Activated CD4-positive, alpha-beta T cell treated with anti-CD3 and anti-CD28 coated beads, Interleukin-2, Interleukin-4, amounts not matched to agents 100 ng/mL and 50 ng/mL, durations not matched to agents 16 hours and 8 hours (primary cell): ENCODE data around the gene HIF1A.
"Not testable (repeated sequence)": the region's sequence is repeated elsewhere in the genome, so short reads cannot be mapped to it uniquely, and the experiment has no call there.

Experiments used
- DNase-seq: peaks from one replicate; pipeline ENCODE4 v3.0.0-alpha.2; 2020; ENCODE audit warnings: low spot score

HIF1A gene

DNA sequence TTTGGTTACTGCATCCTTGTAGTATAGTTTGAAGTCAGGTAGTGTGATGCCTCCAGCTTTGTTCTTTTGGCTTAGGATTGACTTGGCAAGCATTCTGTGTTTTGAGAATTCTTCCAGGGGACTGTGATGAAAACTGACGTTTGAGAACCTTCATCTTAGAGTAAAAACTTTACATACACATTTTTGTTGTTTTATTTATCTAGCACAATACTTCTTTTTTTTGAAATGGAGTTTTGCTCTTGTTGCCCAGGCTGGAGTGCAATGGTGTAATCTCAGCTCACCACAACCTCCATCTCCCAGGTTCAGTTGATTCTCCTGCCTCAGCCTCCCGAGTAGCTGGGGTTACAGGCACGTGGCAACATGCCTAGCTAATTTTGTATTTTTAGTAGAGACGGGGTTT is 13.4 kb downstream of the HIF1A start:
- not testable (repeated sequence) for DNase-seq

DNA sequence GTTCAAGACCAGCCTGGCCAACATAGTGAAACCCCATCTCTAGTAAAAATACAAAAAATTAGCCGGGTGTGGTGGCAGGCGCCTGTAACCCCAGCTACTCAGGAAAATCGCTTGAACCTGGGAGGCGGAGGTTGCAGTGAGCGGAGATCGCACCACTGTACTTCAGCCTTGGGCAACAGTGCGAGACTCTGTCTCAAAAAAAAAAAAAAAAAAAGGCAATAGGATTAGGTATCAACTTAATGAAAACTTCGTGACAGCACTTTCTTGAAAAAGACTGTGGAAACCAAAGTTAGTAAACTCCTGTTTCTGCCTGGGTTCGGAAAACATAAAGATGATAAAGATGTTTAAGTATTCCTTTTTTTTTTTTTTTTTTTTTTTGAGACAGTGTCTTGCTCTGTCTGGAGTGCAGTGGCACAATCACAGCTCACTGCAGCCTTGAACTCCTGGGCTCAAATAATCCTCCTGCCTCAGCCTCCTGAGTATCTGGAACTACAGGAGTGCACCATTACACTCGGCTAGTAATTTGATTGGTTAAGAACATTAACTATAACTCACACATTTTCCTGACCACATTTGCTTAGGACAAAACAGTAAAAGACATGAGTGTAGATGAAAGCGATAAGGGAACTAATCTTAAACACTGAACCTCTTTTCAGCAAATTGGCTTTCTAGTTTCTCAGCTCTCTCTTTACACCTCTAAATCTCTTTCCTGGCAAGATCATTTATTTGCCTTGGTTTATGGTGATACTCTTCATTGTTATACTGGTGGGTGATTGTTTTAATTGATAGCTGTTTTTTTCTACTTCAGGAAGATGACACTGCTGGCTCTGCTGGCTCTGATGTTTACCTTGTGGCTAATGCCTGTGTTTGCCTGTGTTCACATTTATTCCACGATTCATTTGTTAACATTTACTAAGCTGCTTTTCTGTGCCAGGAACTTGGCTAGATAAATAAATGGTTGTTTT is 15.8 kb downstream of the HIF1A start:
- no peak for DNase-seq

DNA sequence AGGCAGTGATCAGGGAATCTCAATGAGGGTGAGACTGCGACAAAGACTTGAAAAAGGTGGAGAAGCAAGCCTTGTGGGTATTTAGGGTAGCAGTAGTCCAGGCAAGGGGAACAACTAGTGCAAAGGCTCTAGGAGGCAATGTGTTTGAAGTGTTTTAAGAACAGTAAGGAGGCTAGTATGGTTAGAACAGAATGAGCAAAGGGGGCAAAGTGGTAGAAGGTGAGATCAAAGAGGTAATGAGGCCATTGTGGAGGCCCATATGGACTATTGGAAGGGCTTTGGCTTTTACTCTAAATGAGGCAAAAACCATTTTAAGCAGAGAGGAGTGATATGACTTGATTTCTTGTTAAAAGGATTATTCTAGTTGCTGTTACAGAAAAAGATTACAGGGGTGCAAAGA is 16.8 kb downstream of the HIF1A start:
- DNase-seq: no peak

DNA sequence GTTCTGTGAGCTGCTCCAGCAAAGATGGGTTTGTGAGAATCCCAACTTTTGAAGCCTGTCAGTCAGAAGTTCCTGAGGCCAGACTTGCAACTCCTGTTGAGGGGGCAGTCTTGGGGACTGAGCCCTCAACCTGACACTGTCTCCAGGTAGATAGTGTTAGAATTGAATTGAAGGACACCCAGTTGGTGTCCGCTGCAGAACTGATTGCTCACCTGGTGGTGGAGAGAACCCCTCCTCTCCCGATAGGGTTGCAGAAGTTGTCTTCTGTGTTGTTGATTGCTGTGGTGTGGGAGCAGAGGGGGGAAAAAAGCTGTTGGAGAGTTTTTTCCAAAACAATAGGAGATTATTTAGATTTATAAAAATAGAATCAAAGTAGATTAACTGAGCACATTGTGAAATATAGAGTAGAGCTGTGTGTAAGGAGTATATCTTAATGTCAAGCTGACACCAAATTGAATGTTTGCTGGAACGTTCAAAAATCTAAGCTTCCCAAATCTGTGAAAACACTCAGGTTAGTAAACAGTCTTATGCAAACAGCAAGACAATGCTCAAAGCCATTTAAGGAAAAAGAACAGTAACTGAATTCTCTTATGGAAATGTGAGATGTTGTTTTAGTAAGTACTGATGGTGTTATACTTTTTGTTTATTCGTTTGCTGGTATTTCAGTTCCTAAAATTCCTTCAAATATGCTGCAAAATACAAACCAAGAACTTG is 18.6 kb downstream of the HIF1A start:
- no peak for DNase-seq

DNA sequence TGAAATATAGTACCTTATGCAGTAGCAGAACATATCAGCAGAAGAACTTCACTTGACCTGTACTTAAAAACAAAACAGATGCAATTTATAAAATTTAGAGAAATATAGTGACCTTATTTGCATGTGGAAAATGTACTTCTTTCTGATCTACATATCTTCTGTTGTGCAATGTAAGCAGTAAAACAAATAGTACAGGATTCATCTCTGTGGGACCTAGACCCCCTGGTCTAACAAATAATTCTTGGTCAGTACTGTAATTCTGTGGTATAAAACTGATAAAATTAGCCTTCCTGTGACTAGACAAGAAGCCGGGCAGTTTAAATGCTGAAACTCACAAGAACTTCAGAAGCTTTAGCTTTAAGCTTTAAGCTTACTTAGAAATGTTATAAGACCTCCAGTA is 21.6 kb downstream of the HIF1A start:
- DNase-seq: no peak

DNA sequence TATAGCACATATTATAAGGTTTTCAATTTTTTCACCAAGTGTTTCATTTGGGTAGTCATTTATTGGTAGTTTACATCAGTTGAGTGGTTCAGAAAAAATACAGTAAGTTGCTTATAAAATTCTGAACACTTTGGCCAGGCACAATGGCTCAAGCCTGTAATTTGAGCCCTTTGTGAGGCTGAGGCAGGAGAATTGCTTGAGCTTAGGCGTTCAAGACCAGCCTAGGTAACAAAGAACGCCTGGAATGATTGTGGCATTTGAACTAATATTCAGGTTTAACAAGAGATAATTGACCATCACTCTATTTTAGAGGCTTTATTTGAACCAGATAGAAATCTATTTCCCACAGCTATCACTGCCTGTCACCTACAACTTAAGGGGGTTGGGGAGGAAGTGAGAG is 22.7 kb downstream of the HIF1A start:
- DNase-seq: no peak

DNA sequence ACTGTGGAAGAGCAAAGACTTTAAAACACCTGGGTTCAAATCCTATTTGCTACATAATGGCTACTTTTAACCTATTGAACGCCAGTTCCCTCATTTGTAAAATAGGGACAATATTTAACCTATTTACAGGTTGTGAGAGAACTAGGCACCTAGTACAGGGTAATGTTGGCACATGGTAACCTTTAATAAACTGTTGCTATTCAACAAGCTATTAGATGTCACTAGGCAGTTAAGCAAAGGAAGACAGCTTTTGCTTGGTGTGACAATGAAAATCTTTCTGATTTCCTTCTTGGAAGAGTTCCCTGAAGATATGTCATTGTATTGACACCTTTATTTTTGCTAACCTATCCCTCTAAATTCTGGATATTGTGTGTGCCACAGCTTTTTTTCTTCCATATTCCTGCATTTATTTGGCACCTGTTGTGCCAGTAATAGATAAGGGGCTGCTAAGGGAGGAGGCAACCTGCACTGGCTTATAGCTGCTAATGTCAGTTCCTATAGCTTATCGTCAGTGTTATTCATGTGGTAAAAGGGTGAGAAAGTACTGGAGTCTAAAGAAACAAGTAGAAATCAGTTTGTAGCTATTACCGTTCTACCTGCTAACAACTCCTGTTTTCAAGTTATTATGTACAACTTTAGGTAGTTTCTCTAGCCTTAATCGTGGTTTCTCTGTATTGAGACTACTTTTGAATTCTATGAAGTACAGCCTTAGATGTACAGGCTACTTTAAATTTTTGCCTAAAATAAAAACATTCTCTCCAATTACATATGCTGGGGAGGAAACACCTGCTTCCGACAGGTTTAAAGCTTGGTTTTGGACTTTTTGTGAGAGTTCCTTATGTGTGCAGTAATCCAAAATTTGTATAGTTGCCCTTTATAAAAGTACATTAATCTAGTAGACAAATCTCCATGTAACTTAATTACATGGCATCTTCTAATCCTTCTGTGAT is 24.3 kb downstream of the HIF1A start:
- no peak for DNase-seq

DNA sequence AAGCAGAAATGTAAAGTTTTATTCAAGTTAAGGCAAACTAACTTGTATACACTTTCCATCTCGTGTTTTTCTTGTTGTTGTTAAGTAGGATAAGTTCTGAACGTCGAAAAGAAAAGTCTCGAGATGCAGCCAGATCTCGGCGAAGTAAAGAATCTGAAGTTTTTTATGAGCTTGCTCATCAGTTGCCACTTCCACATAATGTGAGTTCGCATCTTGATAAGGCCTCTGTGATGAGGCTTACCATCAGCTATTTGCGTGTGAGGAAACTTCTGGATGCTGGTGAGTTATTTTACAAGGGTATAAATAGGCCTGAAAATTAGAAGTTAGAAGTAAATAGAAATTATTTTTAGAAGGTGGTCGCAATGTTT is 25.0 kb downstream of the HIF1A start:
- DNase-seq: no peak

DNA sequence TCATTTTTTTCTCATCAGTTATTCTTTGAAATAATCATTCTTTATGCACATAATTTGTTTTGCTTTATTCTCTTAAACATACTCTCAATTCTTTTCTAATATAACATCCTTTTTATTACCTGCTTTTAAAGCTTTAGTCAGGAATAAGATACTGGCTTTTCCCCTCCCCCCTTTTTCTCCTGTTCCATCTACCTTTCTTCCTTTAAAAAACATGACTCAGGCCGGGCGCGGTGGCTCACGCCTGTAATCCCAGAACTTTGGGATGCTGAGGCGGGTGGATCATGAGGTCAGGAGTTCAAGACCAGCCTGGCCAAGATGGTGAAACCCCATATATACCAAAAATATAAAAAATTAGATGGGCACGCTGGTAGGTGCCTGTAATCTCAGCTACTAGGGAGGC is 25.4 kb downstream of the HIF1A start:
- DNase-seq: no peak

DNA sequence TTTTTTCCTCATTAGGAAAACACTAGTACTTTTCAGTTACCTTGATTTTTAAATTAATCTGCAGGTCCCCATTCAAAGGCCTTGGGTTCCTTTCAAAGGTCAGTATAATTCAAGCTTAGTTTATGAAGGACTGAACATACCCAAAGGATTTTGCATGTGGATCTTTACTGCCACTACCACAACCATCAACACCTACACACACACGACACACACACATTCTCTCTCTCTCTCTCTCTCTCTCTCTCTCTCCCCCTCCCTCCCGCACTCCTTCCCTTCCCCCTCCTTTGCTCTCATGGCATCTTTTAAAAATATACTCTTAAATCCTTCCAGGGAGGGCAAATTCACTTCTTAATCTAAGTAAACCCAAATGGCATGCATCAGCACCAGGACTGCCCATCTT is 28.8 kb downstream of the HIF1A start:
- no peak for DNase-seq

DNA sequence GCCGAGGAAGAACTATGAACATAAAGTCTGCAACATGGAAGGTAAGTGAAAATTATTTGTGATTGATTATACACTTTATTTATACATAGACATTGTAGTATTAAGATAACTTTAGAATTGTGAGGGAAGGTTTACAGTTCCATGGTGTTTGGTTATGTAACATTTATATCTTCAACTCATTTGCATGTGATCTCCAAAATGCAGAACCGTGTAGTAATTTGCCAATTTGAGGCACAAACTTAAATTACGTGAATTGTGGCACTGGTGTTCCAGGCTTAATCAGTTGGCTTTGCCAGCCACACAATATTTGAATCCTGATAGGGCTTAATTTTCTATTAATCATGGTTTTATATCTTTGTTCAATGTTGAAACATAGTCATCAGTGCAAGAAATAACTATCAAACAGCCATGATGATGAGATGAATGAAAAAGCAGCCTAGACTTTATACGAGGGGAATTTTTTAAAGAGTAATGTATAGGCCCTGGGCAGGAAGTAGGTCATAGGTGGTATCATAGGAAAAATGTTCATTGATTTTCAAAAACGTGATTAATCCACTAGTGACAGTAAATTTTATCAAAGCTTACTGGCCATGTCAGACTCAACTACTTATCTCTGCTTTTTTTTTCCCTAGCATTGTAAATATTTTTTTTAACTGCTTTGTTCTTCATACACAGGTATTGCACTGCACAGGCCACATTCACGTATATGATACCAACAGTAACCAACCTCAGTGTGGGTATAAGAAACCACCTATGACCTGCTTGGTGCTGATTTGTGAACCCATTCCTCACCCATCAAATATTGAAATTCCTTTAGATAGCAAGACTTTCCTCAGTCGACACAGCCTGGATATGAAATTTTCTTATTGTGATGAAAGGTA is 31.7 kb downstream of the HIF1A start:
- DNase-seq: no peak

DNA sequence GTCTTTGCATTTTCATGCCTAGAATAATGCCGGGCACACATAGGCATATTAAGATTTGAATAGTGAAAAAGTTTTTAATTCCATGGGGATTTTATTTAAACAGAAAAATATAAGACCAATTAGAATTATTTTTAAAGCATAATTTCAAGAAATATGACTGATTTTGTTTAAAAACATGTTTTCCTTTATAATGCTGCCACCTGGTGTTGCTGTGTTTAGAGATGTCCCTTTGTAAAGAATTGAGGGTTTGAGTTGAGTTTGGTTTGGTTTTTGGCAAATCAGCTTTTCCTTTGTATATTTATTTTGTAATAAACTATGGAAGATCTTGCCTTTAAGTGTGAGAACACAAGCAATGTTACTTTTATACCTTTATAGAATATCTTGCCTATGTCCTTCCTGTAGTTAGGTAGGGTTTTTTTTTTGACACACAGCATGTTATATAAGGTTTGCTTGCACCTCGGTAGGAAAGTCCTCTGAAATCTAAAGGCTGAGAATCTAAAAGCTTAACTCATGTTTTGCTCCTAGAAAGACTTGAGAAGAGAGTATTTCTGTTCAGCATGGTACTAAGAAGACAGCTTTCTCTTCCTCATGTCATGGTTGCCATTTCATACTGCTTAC is 35.6 kb downstream of the HIF1A start:
- DNase-seq: no peak

DNA sequence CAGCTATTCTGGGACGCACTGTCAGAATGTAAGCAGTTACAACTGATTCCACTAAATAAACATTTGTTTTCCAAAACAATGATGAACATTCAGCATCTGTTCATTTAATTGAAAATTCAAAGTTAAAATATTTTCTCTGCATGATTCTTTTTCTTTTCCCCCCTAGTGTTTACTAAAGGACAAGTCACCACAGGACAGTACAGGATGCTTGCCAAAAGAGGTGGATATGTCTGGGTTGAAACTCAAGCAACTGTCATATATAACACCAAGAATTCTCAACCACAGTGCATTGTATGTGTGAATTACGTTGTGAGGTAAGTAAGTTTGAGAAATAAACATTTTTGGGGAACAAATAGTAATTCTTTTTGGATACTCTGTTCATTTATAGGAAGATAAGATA is 38.7 kb downstream of the HIF1A start:
- DNase-seq: no peak

DNA sequence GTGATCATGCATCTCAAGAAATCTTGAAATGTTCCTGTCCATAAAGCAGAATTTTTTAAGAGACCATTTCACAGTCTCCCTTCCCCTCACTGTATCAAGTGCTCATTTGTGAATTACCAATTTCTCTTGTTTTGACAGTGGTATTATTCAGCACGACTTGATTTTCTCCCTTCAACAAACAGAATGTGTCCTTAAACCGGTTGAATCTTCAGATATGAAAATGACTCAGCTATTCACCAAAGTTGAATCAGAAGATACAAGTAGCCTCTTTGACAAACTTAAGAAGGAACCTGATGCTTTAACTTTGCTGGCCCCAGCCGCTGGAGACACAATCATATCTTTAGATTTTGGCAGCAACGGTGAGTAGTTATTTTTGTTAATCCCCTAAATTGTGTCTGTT is 41.4 kb downstream of the HIF1A start:
- DNase-seq: peak; percentile 43

DNA sequence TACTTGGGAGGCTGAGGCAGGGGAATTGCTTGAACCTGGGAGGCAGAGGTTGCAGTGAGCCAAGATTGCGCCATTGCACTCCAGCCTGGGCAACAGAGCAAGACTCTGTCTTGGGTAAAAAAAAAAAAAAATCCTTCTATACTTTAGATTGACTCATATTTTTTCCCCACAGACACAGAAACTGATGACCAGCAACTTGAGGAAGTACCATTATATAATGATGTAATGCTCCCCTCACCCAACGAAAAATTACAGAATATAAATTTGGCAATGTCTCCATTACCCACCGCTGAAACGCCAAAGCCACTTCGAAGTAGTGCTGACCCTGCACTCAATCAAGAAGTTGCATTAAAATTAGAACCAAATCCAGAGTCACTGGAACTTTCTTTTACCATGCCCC is 42.6 kb downstream of the HIF1A start:
- no peak for DNase-seq

DNA sequence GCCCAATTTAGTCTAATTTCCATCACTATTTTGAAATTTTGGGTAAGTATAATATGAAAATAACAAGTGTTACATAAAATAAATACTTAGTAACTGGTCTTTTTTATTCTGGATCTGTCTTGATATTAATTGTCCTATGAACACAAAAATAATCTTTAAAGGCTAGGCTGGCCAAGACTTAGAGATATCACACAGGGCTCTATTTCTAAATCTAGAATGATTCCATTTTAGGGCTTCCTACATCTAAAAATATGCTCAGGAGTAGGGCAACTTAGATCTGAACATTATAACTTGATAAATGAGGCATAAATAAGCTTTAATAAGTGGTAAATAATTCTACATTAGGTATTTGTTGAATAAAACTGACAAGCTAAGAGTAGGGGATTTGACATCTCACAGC is 43.8 kb downstream of the HIF1A start:
- DNase-seq: no peak

DNA sequence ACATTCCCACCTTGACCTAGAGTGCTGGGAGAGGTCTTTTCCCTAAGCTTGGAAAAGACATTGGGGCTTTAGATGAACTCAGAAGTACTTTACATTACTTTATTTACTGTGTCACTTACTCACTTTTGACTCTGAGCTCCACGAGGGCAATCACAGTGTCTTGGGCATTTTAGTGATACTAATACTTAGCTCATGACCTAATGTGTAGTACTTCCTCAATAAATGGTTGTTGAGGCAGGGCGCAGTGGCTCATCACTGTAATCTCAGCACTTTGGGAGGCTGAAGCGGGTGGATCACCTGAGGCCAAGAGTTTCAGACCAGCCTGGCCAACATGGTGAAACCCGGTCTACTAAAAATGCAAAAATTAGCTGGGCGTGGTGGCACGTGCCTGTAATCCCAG is 47.1 kb downstream of the HIF1A start:
- no peak for DNase-seq

DNA sequence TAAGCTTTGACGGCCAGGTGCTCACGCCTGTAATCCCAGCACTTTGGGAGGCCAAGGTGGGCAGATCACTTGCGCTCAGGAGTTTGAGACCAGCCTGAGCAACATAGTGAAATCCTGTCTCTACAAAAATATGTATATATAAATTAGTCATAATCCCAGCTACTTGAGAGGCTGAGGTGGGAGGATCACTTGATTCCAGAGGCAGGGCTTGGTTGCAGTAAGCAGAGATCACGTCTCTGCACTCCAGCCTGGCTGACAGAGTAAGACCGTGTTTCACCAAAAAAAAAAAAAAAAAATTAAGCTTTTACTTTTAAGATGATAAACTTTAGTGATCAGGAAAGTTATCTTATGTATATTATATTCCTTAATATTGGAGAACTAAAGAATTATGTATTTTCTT is 48.9 kb downstream of the HIF1A start:
- no peak for DNase-seq

DNA sequence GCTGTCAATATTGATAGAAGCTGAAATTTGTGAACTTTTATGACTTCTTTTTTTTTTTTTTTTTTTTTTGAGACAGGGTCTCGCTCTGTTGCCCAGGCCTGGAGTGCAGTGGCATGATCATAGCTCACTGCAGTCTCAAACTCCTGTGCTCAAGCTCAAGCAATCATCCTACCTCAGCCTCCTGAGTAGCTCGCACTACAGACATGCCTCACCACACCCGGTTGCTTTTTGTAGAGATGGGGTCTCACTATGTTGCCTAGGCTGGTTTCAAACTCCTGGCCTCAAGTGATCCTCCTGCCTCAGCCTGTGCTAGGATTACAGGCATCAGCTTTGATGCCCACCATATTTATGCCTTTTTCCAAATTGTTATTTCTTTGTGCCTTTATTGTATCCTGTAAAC is 51.0 kb downstream of the HIF1A start:
- DNase-seq: not testable (repeated sequence)

DNA sequence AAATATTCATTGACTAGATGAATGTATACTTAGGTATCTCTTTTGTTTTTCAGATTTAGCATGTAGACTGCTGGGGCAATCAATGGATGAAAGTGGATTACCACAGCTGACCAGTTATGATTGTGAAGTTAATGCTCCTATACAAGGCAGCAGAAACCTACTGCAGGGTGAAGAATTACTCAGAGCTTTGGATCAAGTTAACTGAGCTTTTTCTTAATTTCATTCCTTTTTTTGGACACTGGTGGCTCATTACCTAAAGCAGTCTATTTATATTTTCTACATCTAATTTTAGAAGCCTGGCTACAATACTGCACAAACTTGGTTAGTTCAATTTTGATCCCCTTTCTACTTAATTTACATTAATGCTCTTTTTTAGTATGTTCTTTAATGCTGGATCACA is 51.6 kb downstream of the HIF1A start:
- no peak for DNase-seq

DNA sequence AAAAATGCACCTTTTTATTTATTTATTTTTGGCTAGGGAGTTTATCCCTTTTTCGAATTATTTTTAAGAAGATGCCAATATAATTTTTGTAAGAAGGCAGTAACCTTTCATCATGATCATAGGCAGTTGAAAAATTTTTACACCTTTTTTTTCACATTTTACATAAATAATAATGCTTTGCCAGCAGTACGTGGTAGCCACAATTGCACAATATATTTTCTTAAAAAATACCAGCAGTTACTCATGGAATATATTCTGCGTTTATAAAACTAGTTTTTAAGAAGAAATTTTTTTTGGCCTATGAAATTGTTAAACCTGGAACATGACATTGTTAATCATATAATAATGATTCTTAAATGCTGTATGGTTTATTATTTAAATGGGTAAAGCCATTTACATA is 52.0 kb downstream of the HIF1A start:
- no peak for DNase-seq
